GM23338 (cell line): ENCODE results near the gene APMAP. TPM values are rescaled to one million over a fixed set of nuclear protein-coding genes. Genes with fewer than 3 reads are reported as not detected.

Experiments used
- ATAC-seq: fragments of 200-7000 bp; cut with Tn5 transposase; 3 replicates; pipeline ENCODE4 v1.9.1; 2020
- DNase-seq: peaks from one replicate; pipeline ENCODE4 v3.0.0-alpha.2; 2015; ENCODE audit warnings: low spot score
- H2AFZ ChIP-seq: fragments of 200-600 bp; sonication (generic); 2 replicates; pipeline ENCODE4 v1.8.0; 2016; ENCODE audit warnings: antibody characterized with exemption, mild to moderate bottlenecking, moderate library complexity
- H3F3A ChIP-seq: fragments of 200-600 bp; sonication (generic); replicated peaks from 2 replicates; pipeline ENCODE4 v1.8.0; 2017; ENCODE audit warnings: antibody characterized with exemption, mixed run types, low read depth
- H3K27ac ChIP-seq: fragments of 200-600 bp; sonication (generic); 2 replicates; pipeline ENCODE4 v1.6.1; 2016; ENCODE audit warnings: low read depth
- H3K27me3 ChIP-seq: fragments of 200-600 bp; sonication (generic); 2 replicates; pipeline ENCODE4 v1.8.0; 2016; ENCODE audit warnings: mild to moderate bottlenecking, mixed run types, moderate library complexity; ENCODE audit not compliant: insufficient read depth
- H3K36me3 ChIP-seq: fragments of 200-600 bp; sonication (generic); 2 replicates; pipeline ENCODE4 v1.8.0; 2016; ENCODE audit warnings: mild to moderate bottlenecking; ENCODE audit not compliant: insufficient read depth
- H3K4me1 ChIP-seq: fragments of 200-600 bp; sonication (generic); 2 replicates; pipeline ENCODE4 v1.8.0; 2016; ENCODE audit warnings: mild to moderate bottlenecking, moderate library complexity; ENCODE audit not compliant: insufficient read depth
- H3K4me2 ChIP-seq: fragments of 200-600 bp; sonication (generic); 2 replicates; pipeline ENCODE4 v1.7.1; 2017; ENCODE audit warnings: mixed run types
- H3K4me3 ChIP-seq: fragments of 200-600 bp; sonication (generic); 2 replicates; pipeline ENCODE4 v1.6.1; 2016; ENCODE audit warnings: mixed run types
- H3K79me2 ChIP-seq: fragments of 200-600 bp; sonication (generic); replicated peaks from 2 replicates; pipeline ENCODE4 v1.8.0; 2017; ENCODE audit warnings: mild to moderate bottlenecking; ENCODE audit not compliant: insufficient read depth
- H3K9me2 ChIP-seq: fragments of 200-600 bp; sonication (generic); 2 replicates; pipeline ENCODE4 v1.8.0; 2017; ENCODE audit not compliant: insufficient read depth
- H4K20me1 ChIP-seq: fragments of 200-600 bp; sonication (generic); replicated peaks from 2 replicates; pipeline ENCODE4 v1.8.0; 2017; ENCODE audit warnings: mild to moderate bottlenecking; ENCODE audit not compliant: insufficient read depth
- H3K27ac Mint-ChIP-seq: 2 replicates; pipeline ENCODE4 v1.8.0; 2020; ENCODE audit warnings: inconsistent platforms, mild to moderate bottlenecking, moderate library complexity, mixed read lengths
- H3K27me3 Mint-ChIP-seq: 3 replicates; pipeline ENCODE4 v1.8.0; 2022; ENCODE audit warnings: low read depth, mild to moderate bottlenecking, moderate library complexity, mixed read lengths, inconsistent platforms; ENCODE audit not compliant: insufficient read depth, poor library complexity
- H3K36me3 Mint-ChIP-seq: 3 replicates; pipeline ENCODE4 v1.8.0; 2021; ENCODE audit warnings: low read depth, mild to moderate bottlenecking, inconsistent platforms, moderate library complexity, mixed read lengths
- H3K4me1 Mint-ChIP-seq: 3 replicates; pipeline ENCODE4 v1.8.0; 2020; ENCODE audit warnings: mild to moderate bottlenecking, inconsistent platforms, mixed read lengths
- H3K4me3 Mint-ChIP-seq: 3 replicates; pipeline ENCODE4 v1.8.0; 2021; ENCODE audit warnings: moderate library complexity, mild to moderate bottlenecking, inconsistent platforms, mixed read lengths
- H3K9me3 Mint-ChIP-seq: 3 replicates; pipeline ENCODE4 v1.8.0; 2020; ENCODE audit warnings: moderate library complexity, mild to moderate bottlenecking, inconsistent platforms, mixed read lengths
- CREB1 ChIP-seq: fragments of 250-450 bp; sonication (Bioruptor Pico); IDR thresholded peaks from 2 replicates; pipeline ENCODE4 v1.5.0; 2020; ENCODE audit warnings: low read depth, mild to moderate bottlenecking, moderate library complexity
- CTCF ChIP-seq, 2 experiments: fragments of 200-600 bp in 1 of 2; sonication (generic) in 1 of 2; conservative IDR thresholded peaks; 2 replicates each; pipeline versions ENCODE4 v1.5.1 to v1.6.1; 2016 to 2017; ENCODE audit warnings: antibody characterized with exemption in 2 of 2, low read depth in 2 of 2, mild to moderate bottlenecking in 2 of 2, moderate library complexity in 1 of 2
- ETS1 ChIP-seq: IDR thresholded peaks from 2 replicates; pipeline ENCODE4 v1.6.1; 2016; ENCODE audit warnings: antibody characterized with exemption
- EZH2 ChIP-seq: fragments of 200-600 bp; sonication (generic); IDR thresholded peaks from one replicate; pipeline ENCODE4 v1.8.0; 2017; ENCODE audit warnings: antibody characterized with exemption, mild to moderate bottlenecking, low read depth; ENCODE audit not compliant: unreplicated experiment
- EZH2phosphoT487 ChIP-seq: fragments of 200-600 bp; sonication (generic); IDR thresholded peaks from one replicate; pipeline ENCODE4 v1.8.1; 2018; ENCODE audit warnings: antibody characterized with exemption; ENCODE audit not compliant: unreplicated experiment
- NANOG ChIP-seq: IDR thresholded peaks from 2 replicates; pipeline ENCODE4 v1.6.1; 2016; ENCODE audit warnings: antibody characterized with exemption, borderline replicate concordance
- POLR2AphosphoS5 ChIP-seq: IDR thresholded peaks from 2 replicates; pipeline ENCODE4 v1.6.1; 2016; ENCODE audit warnings: antibody characterized with exemption, low read depth
- REST ChIP-seq: IDR thresholded peaks from one replicate; pipeline ENCODE4 v1.6.1; 2018; ENCODE audit warnings: antibody characterized with exemption; ENCODE audit not compliant: unreplicated experiment
- STAT1 ChIP-seq: IDR thresholded peaks from one replicate; pipeline ENCODE4 v1.6.1; 2016; ENCODE audit warnings: antibody characterized with exemption; ENCODE audit not compliant: unreplicated experiment
- ZNF114 ChIP-seq: fragments of 250-450 bp; sonication (Bioruptor Pico); IDR thresholded peaks from 2 replicates; pipeline ENCODE4 v1.5.0; 2020; ENCODE audit warnings: mild to moderate bottlenecking, moderate library complexity
- ZNF331 ChIP-seq: fragments of 250-450 bp; sonication (Bioruptor Pico); IDR thresholded peaks from 2 replicates; pipeline ENCODE4 v1.5.0; 2020; ENCODE audit warnings: low read depth, mild to moderate bottlenecking, moderate library complexity
- ZNF462 ChIP-seq: fragments of 250-450 bp; sonication (Bioruptor Pico); IDR thresholded peaks from 2 replicates; pipeline ENCODE4 v1.5.0; 2020; ENCODE audit warnings: mild to moderate bottlenecking, moderate library complexity
- polyA plus RNA-seq: library from polyadenylated mRNA; unstranded; fragments of >200 nt; fragmentation: Nextera tagmentation; extraction: Ambion mirVana; gene quantifications from 2 replicates; pipeline ENCODE4 v1.2.1, GENCODE V29; 2016
- total RNA-seq: library from RNA; depleted of rRNA; stranded (reverse); fragments of >200 nt; shearing (Covaris generic); gene quantifications from 2 replicates; pipeline ENCODE4 v1.2.3, GENCODE V29; 2014

The APMAP gene
- total and polyA plus RNA-seq, 2 experiments from 2014 or later, result 31.7 to 72.3 TPM

- Histone ChIP-seq H3K36me3 (no peaks in the 10 kb centered on the region), H2AFZ (no peak overlapping the region), H3K4me2 (no peak overlapping the region), H3K4me1 (no peaks in the 10 kb centered on the region), H3K27ac (no peak overlapping the region), H3K27me3 (no peaks in the 10 kb centered on the region), H4K20me1 (peaks cover 25% of the 10 kb centered on the region), H3K4me3 (no peak overlapping the region), H3F3A (no peaks in the 10 kb centered on the region), H3K9me2 (no peaks in the 10 kb centered on the region), H3K79me2 (peaks cover 75% of the 10 kb centered on the region)
- Mint-ChIP-seq H3K4me1 (no peaks in the 10 kb centered on the region), H3K9me3 (peaks cover 5% of the 10 kb centered on the region; the same call in 2 of the 3 replicates), H3K36me3 (peaks cover 28% of the 10 kb centered on the region), H3K4me3 (no peak overlapping the region), H3K27ac (no peak overlapping the region), H3K27me3 (peaks cover 3% of the 10 kb centered on the region)
- DNase-seq (no peak), ATAC-seq (no peak)
- TF ChIP-seq NANOG (no peak), ZNF331 (no peak), ZNF462 (CRISPR knock-in tag) (no peak), CREB1 (no peak), CTCF (conservative IDR thresholded peaks at IDR 0.05; ENCODE audit: low read depth in 2 of 2) (no peak), STAT1 (no peak), ZNF114 (CRISPR knock-in tag) (no peak), POLR2AphosphoS5 (no peak), REST (no peak), ETS1 (no peak), EZH2 (no peak), EZH2phosphoT487 (no peak)
Observed at GRCh38 chr20:24984961-24985640, 7.5 kb downstream of the APMAP start.
